Raji (cell line): ENCODE results near the gene ATXN1.

Experiments used
- POLR2A ChIP-seq: IDR thresholded peaks from 2 replicates; pipeline ENCODE4 v1.6.1; 2011; ENCODE audit warnings: low read depth, low read length, control low read depth; ENCODE audit not compliant: insufficient read depth

ATXN1 gene

DNA sequence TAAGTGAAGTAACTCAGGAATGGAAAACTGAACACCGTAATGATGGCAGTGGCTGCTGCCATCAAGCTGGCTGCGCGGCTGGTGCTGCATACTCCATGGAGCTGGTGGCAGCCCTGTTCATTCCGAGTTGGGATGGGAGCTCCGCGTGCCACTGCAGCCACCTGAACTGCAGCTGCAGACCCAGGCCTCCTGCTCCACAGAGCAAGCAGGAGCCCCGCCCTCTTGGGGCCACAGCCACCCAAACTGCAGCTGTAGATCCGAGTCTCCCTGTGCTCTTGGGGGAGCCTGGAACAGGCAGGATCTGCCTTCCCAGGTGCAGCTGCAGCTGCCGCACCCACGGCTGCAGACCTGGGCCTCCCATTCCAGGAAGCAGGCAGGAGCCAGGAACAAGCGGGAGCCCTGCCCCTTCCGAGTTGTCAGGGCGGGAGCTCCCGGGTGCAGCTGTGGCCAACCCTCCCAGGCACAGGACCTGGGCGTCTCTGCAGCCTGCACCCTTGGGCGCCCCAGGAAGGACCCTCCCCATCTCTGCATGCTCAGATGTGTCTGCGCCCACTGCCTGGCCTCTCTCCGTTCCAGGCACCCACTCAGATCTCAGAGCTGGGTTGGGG, 402.6 kb downstream of the ATXN1 start:
- TF ChIP-seq POLR2A: no peak

GRCh38 chr6:16355699-16356446, 405.4 kb downstream of the ATXN1 start:
- no peak for TF ChIP-seq POLR2A

DNA sequence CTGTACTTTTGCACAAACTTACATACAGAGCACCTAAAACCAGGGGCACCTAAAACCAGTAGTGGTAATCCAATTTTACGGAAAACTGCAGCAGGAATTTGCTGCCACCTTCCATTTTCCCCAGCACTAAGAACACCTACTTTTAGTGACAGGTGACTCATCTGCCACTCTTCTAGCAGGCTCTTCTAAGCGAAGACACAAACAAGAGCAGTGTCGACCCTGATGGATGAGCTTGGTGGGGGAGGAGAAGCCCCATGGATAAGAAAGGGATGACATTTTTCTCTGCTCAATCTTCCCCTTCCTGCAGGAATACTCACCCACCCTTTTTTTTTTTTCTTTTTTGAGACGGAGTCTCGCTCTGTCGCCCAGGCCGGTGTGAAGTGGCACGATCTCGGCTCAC, 406.0 kb downstream of the ATXN1 start:
- no peak for TF ChIP-seq POLR2A

DNA sequence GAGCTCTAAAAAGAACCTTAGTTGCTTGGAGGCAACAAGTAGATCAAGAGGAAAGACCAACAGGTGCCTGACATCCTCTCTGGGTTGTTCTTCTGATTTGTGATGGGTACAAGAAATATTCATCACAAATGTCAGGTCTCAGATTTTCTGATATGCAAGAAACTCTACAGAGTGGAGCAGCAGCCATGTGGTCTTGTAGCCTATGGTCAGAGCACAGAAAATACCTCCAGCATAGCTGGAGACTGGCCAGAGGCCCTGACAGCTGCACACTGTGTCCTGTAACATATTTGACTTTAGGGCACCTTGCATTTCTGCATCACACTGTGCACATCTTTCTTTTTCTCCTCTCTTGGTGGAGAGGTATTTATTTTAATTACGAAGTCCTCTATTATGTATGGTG, 406.6 kb downstream of the ATXN1 start:
- no peak for TF ChIP-seq POLR2A

- no peak for TF ChIP-seq POLR2A
Measured at GRCh38 chr6:16352821-16353438, 408.3 kb downstream of the ATXN1 start.

- TF ChIP-seq POLR2A: no peak
Measured at GRCh38 chr6:16352258-16352635, 409.0 kb downstream of the ATXN1 start.

DNA sequence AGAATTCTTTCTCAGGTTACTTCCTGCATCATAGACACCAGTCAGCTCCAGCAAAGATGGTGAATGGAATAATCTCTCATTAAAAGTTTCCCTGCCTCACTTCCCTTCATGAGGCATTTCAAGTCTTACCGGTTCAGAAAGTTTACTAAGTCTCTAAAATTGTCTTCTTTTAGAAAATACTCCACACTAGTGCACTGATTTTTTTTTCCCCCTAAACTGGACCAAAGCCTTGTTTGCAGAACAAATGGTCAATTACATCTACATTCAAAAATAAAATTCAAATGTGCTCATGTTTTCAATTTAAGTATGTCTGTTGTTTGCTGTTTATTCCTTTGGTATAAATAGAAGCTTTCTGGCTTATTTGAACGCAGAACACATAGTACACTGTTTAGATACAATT, 411.7 kb downstream of the ATXN1 start:
- no peak for TF ChIP-seq POLR2A

DNA sequence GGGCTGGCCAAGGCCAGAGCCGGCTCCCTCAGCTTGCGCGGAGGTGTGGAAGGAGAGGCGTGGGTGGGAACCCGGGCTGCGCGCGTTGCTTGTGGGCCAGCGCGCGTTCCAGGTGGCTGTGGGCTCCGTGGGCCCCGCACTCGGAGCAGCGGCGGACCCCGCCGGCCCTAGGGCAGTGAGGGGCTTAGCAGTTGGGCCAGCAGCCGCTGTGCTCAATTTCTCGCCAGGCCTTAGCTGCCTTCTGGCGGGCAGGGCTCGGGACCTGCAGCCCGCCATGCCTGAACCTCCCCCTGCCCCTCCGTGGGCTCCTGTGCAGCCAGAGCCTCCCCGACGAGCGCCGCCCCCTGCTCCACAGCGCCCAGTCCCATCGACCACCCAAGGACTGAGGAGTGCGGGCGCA, 414.4 kb downstream of the ATXN1 start:
- TF ChIP-seq POLR2A: no peak

- TF ChIP-seq POLR2A: no peak
Measured at GRCh38 chr6:16345449-16346330, 415.6 kb downstream of the ATXN1 start.

DNA sequence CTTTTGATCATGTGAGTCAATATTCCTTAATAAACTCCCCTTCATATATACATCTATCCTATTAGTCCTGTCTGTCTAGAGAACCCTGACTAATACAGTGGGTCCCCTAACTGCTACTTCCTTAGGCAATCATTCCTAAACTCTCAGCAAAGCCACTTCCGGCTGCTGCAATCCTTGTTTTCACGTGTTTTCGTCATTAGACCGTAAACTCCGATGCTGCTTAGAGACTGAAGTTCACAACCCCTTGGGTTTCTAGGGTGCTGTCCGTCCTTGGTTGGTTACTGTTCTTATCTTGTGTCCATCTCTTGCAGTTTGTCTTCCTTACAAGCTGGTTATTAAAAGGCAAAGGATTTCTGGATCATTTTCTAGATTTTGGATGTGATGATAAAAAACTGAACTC, 416.5 kb downstream of the ATXN1 start:
- no peak for TF ChIP-seq POLR2A

GRCh38 chr6:16343593-16343992, 417.7 kb downstream of the ATXN1 start:
- no peak for TF ChIP-seq POLR2A

GRCh38 chr6:16339265-16339587, 422.0 kb downstream of the ATXN1 start:
- no peak for TF ChIP-seq POLR2A

DNA sequence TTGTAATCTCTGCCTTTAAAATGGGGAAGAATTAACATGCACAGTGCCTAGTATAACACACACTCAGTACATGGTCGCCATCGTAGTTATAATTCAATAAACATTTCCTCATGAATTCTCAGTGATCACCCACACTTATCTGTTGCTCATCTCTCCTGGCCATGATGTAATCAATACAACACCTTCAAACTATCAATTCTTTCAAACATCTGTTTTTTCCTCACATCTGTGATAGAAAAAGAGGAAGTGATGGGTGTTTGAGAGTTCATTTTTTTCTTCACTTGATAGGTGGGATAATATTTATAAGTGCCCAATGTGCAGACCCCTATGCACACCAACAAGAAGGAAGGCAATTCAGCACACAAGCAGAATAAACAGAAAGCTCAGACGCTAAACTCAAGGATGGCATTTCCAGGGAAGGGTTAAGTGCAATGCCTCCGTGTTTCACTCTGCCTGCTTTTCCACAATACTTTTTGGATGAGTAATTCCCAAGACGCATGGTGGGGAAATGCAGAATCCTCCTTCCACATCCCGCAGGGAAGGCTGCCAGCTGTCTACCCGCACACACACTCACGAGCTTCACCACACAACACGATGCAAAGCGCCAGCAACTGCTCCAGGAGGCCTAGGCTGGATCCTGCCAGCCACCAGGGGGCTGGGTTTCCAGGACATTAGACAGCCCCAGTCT, 422.5 kb downstream of the ATXN1 start:
- TF ChIP-seq POLR2A: no peak

GRCh38 chr6:16337295-16337975, 423.8 kb downstream of the ATXN1 start:
- TF ChIP-seq POLR2A: no peak

GRCh38 chr6:16336911-16337294, 424.4 kb downstream of the ATXN1 start:
- TF ChIP-seq POLR2A: no peak
